Subcutaneous adipose tissue (tissue), 4 donors: ENCODE data around the gene PEDS1. TPM values are rescaled to one million over a fixed set of nuclear protein-coding genes. Genes with fewer than 3 reads are reported as not detected.

ENCODE experiments used
- CTCF ChIP-seq: fragments of 450-650 bp; IDR thresholded peaks from one replicate; pipeline ENCODE4 v1.5.1; 2016; ENCODE audit warnings: low read depth, mild to moderate bottlenecking, control low read depth, antibody characterized with exemption, moderate library complexity
- total RNA-seq, 4 donors: library from RNA; depleted of rRNA; stranded (reverse); fragments of >200 nt; gene quantifications; one replicate each; pipeline ENCODE4 v1.1.0, GENCODE V29; 2016

The PEDS1 gene
- total RNA-seq, 4 donors from 2014 or later = 20.4 to 34.9 (median 24.1) TPM

- TF ChIP-seq CTCF = no peak
Observed at GRCh38 chr20:50146214-50146613, 7.3 kb downstream of the PEDS1 start.

GRCh38 chr20:50145566-50145965 lies 8.0 kb downstream of the PEDS1 start:
- no peak for TF ChIP-seq CTCF

- TF ChIP-seq CTCF = no peak
Observed at GRCh38 chr20:50144362-50144761, 9.2 kb downstream of the PEDS1 start.

- no peak for TF ChIP-seq CTCF
Observed at GRCh38 chr20:50142812-50143211, 10.7 kb downstream of the PEDS1 start.

GRCh38 chr20:50141811-50142561 lies 11.5 kb downstream of the PEDS1 start:
- TF ChIP-seq CTCF = no peak

GRCh38 chr20:50141018-50141675 lies 12.4 kb downstream of the PEDS1 start:
- no peak for TF ChIP-seq CTCF

- TF ChIP-seq CTCF = no peak
Observed at GRCh38 chr20:50140339-50140859, 13.1 kb downstream of the PEDS1 start.
